Measurements from ENCODE around the gene MZT2B. TPM values are rescaled to one million over a fixed set of nuclear protein-coding genes. Genes with fewer than 3 reads are reported as not detected.
"Not testable (repeated sequence)": the region's sequence is repeated elsewhere in the genome, so short reads cannot be mapped to it uniquely, and the experiment has no call there.

Gene MZT2B
- polyA plus RNA-seq, 1 donor: 166 TPM

DNA sequence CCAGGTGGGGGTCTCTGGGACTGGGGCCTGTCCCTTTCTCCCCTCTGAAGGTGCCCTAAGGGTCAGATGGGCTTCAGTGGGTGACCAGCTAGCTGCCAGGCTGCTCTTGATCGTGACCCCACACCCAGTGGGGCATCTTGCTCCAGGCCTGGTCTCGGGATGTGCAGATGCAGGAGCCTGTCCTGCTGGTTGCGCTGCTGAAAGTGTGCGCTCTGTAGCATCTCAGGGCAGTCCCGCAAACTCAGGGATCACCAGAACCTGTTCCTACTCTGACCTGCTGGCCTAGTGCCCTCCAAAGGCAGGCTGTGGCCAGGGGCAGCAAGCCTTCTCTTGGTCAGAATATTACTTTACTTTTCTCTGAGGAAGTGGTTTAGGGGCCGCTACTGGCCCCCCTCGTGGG lies 41.5 kb upstream of the MZT2B start:
- not testable (repeated sequence) for H3K4me1 ChIP-seq (ENCODE audit: control insufficient read depth, insufficient read depth, low read length); H3K9me3 ChIP-seq (ENCODE audit: control insufficient read depth, low read depth, low read length); H3K27me3 ChIP-seq (ENCODE audit: control insufficient read depth, insufficient read depth, low read length); H3K36me3 ChIP-seq (ENCODE audit: control insufficient read depth, insufficient read depth, low read length); DNase-seq; H3K27ac ChIP-seq (ENCODE audit: low read length); H3K4me3 ChIP-seq (ENCODE audit: low read length)
- no CpG with 5 or more reads among the region's 7 CpGs for WGBS (ENCODE audit: insufficient coverage, low lambda C conversion rate)

DNA sequence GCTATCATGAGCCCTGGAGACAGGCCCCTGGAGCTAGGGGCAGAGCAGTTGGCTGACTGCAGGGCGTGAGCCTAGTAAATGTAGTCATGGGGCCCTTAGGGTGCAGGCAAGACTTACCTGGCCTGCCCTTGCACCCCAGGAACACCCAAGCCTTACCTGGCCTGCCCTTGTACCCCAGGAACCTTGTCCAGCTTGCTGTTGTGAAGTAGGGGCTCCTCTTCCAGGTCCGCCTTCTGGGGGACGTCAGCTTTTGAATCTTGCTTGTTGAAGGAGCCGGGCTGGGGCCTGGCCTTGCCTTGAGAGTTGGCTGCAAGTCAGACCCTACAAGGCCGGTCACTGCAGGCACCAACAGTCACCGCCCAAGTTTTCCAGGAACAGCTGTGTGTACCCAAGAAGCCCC lies 41.1 kb upstream of the MZT2B start:
- not testable (repeated sequence) for H3K4me3 ChIP-seq (ENCODE audit: low read length); H3K27ac ChIP-seq (ENCODE audit: low read length); H3K9me3 ChIP-seq (ENCODE audit: control insufficient read depth, low read depth, low read length); DNase-seq; H3K36me3 ChIP-seq (ENCODE audit: control insufficient read depth, insufficient read depth, low read length); H3K4me1 ChIP-seq (ENCODE audit: control insufficient read depth, insufficient read depth, low read length)
- WGBS (ENCODE audit: insufficient coverage, low lambda C conversion rate): no CpG with 5 or more reads among the region's 6 CpGs
- H3K27me3 ChIP-seq (ENCODE audit: control insufficient read depth, insufficient read depth, low read length): peaks cover 13% of the 10 kb centered on the region

DNA sequence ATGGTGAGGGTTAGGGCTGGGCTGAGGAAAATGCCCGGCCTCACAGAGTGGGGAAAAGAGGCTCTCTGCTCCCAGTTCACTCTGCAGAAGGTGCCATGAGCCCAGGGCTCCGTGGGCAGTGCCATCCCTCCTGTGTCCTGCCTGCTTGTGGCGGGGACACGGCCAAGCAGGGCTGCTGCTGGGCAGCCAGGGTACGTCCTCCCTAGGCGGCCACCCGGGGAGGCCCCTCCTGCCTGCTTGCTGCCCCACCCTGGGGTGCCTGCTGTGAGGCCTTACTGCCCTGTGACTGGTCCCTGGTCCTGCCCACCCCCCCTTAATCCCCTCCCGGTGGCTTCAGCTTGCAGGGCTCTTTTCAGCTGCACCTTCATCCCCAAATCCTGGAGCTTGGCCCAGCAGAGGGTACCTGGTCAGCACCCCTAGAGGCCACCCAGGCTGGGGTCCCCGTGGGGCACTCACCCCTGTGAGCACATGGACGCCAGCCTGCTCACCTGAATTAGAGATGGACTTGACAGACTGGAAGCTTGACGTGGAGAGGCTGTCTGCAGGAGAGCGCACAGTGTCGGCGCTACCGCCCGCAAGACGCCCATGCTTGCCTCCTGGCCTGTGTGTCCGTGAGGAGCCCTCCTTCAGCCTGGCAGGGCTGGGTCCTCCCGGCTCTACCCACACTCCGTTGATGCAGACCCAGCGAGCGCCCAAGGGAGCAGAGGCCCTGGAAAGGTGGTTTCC lies 40.3 kb upstream of the MZT2B start:
- DNase-seq; H3K27ac ChIP-seq (ENCODE audit: low read length): not testable (repeated sequence)
- no CpG with 5 or more reads among the region's 22 CpGs for WGBS (ENCODE audit: insufficient coverage, low lambda C conversion rate)

GRCh38 chr2:130142396-130143265 lies 39.4 kb upstream of the MZT2B start:
- H3K27me3 ChIP-seq (ENCODE audit: control insufficient read depth, insufficient read depth, low read length): peaks cover 15% of the 10 kb centered on the region
- no CpG with 5 or more reads among the region's 13 CpGs for WGBS (ENCODE audit: insufficient coverage, low lambda C conversion rate)

More for the DNA sequence above, 40.3 kb upstream of the MZT2B start:
- not testable (repeated sequence) for H3K4me3 ChIP-seq (ENCODE audit: low read length); H3K4me1 ChIP-seq (ENCODE audit: control insufficient read depth, insufficient read depth, low read length); H3K36me3 ChIP-seq (ENCODE audit: control insufficient read depth, insufficient read depth, low read length); H3K9me3 ChIP-seq (ENCODE audit: control insufficient read depth, low read depth, low read length)
- peaks cover 15% of the 10 kb centered on the region for H3K27me3 ChIP-seq (ENCODE audit: control insufficient read depth, insufficient read depth, low read length)

GRCh38 chr2:130143266-130144039 lies 38.6 kb upstream of the MZT2B start:
- WGBS (ENCODE audit: insufficient coverage, low lambda C conversion rate): no CpG with 5 or more reads among the region's 28 CpGs
- peaks cover 15% of the 10 kb centered on the region for H3K27me3 ChIP-seq (ENCODE audit: control insufficient read depth, insufficient read depth, low read length)
- not testable (repeated sequence) for H3K27ac ChIP-seq (ENCODE audit: low read length); H3K4me1 ChIP-seq (ENCODE audit: control insufficient read depth, insufficient read depth, low read length); H3K9me3 ChIP-seq (ENCODE audit: control insufficient read depth, low read depth, low read length); DNase-seq; H3K36me3 ChIP-seq (ENCODE audit: control insufficient read depth, insufficient read depth, low read length); H3K4me3 ChIP-seq (ENCODE audit: low read length)

More at GRCh38 chr2:130142396-130143265, 39.4 kb upstream of the MZT2B start:
- DNase-seq; H3K27ac ChIP-seq (ENCODE audit: low read length); H3K36me3 ChIP-seq (ENCODE audit: control insufficient read depth, insufficient read depth, low read length); H3K4me1 ChIP-seq (ENCODE audit: control insufficient read depth, insufficient read depth, low read length); H3K4me3 ChIP-seq (ENCODE audit: low read length); H3K9me3 ChIP-seq (ENCODE audit: control insufficient read depth, low read depth, low read length): not testable (repeated sequence)

DNA sequence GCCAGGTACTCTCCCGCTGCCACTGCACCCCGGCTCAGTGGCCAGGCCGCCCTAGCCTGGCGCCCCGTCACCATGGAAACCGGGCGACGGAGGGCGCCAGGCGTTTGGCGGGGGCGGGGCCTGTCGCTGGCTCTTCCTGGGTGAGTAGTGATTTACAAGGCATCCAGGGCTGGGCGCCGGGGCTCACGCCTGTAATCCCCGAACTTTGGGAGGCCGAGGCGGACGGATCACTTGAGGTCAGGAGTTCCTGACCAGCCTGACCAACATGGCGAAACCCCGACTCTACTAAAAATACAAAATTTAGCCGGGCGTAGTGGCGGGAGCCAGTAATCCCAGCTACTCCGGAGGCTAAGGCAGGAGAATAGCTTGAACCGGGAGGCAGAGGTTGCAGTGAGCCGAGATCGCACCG lies 37.1 kb upstream of the MZT2B start, which contains the start of gene CCDC74B:
TSS of gene CCDC74B (minus strand) at position 107 of the 409 bp plus-strand sequence. CDS start 116 bp downstream, outside the sequence.
- Histone ChIP-seq H3K4me3 (ENCODE audit: low read length) (peak within 1 kb of the TSS; percentile 23), H3K27me3 (ENCODE audit: control insufficient read depth, insufficient read depth, low read length) (peaks cover 15% of the 10 kb centered on the region)
- not testable (repeated sequence) for H3K9me3 ChIP-seq (ENCODE audit: control insufficient read depth, low read depth, low read length); H3K27ac ChIP-seq (ENCODE audit: low read length); H3K4me1 ChIP-seq (ENCODE audit: control insufficient read depth, insufficient read depth, low read length); H3K36me3 ChIP-seq (ENCODE audit: control insufficient read depth, insufficient read depth, low read length)
- no CpG with 5 or more reads among the region's 30 CpGs for WGBS (ENCODE audit: insufficient coverage, low lambda C conversion rate)
- DNase-seq: peak in 1 of 2 donors; percentile 13

DNA sequence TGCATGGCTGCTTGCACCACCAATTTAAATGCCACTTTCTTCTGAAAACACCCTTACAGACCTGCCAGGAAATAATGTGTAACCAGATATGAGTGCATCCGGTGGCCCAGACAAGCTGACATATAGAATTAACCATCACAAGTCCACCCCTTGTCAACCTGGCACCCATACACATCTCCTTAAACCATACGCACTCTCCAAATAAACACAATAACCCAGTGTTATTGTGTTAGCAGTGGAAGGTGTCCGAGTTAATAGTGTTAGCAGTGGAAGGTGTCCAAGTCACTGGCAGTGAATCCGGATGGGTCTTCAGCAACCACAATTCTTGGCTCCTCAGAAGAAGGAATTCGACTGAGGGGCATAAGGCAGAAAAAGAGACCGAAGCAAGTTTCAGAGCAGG lies 33.5 kb upstream of the MZT2B start:
- not testable (repeated sequence) for DNase-seq; H3K4me3 ChIP-seq (ENCODE audit: low read length)
- 70% methylated on average over 2 of the region's 6 CpGs for WGBS (ENCODE audit: insufficient coverage, low lambda C conversion rate)

DNA sequence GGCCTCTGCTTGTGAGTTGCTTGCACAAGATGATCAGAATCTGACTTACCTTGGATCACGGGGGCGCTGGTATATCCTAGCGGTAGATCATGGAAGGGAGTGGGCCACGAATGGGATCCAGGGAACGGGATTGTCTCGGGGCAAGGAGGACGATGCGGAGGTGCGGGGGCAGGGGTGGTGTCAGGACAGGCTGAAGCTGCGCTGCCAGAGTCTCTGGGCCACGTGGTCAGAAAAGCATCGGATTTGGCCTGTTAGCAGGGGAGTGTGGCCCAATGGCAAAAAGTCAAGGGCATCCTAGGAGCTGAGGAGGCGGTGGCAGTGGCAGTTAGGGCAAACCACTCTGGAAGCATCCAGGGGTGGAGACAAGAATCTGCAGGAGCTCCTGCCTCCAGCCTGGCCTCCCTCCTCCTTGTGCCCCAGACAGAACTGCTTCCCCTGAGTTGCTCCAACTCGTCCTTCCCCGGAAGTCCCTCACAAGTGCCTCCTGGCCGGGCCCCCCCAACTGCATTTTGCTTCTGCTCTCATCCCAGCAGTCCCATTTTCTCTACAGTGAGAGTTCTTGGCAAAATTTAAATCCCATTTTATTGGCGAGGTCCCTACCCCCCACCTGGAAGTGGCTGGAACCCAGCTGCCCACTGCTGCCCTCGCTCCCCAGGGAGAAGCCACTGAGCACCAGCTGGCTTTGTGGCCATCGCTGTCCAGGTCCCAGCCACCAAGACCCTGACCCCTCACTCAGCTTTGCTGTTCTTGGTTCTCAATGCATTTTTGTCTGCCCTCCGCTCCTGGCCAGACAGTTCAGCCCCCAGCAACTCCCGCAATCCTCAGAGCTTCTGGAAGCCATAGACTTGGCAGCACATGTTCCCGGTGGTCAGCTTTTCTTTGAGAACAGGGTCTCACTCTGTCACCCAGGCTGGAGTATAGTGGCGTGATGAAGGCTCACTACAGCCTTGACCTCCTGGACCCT lies 31.6 kb upstream of the MZT2B start:
- Histone ChIP-seq H3K4me3 (ENCODE audit: low read length) (no peak overlapping the region), H3K27ac (ENCODE audit: low read length) (no peak overlapping the region), H3K4me1 (ENCODE audit: control insufficient read depth, insufficient read depth, low read length) (no peaks in the 10 kb centered on the region), H3K9me3 (ENCODE audit: control insufficient read depth, low read depth, low read length) (no peaks in the 10 kb centered on the region), H3K27me3 (ENCODE audit: control insufficient read depth, insufficient read depth, low read length) (peaks cover 5% of the 10 kb centered on the region), H3K36me3 (ENCODE audit: control insufficient read depth, insufficient read depth, low read length) (peaks cover 26% of the 10 kb centered on the region)
- no CpG with 5 or more reads among the region's 23 CpGs for WGBS (ENCODE audit: insufficient coverage, low lambda C conversion rate)
- DNase-seq: no peak

More for the DNA sequence above, 33.5 kb upstream of the MZT2B start:
- not testable (repeated sequence) for H3K9me3 ChIP-seq (ENCODE audit: control insufficient read depth, low read depth, low read length); H3K27ac ChIP-seq (ENCODE audit: low read length); H3K4me1 ChIP-seq (ENCODE audit: control insufficient read depth, insufficient read depth, low read length); H3K27me3 ChIP-seq (ENCODE audit: control insufficient read depth, insufficient read depth, low read length)
- peaks cover 14% of the 10 kb centered on the region for H3K36me3 ChIP-seq (ENCODE audit: control insufficient read depth, insufficient read depth, low read length)

DNA sequence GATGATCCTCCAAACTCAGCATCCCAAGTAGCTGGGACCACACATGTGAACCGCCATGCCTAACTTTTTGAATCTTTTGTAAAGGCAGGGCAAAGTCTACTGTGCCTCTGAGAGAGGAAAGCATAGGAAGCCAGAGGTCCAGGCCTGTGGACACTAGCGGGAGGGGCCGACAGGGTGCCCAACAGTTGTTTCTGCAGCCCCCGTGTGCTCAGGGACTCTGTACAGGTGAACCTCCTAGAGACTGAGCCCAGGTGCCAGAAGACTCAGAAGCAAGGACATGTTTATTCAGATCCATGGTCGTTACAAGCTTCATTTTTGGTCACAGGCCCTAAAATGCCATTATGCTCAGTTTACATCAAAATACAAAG lies 30.9 kb upstream of the MZT2B start:
- no CpG with 5 or more reads among the region's 5 CpGs for WGBS (ENCODE audit: insufficient coverage, low lambda C conversion rate)
- DNase-seq; H3K4me1 ChIP-seq (ENCODE audit: control insufficient read depth, insufficient read depth, low read length); H3K9me3 ChIP-seq (ENCODE audit: control insufficient read depth, low read depth, low read length); H3K27me3 ChIP-seq (ENCODE audit: control insufficient read depth, insufficient read depth, low read length); H3K4me3 ChIP-seq (ENCODE audit: low read length); H3K27ac ChIP-seq (ENCODE audit: low read length): not testable (repeated sequence)
- peaks cover 28% of the 10 kb centered on the region for H3K36me3 ChIP-seq (ENCODE audit: control insufficient read depth, insufficient read depth, low read length)

All from large intestine (tissue), 3 donors.